HG03097 (cell line): Measurements from ENCODE around the gene C16orf46.

Experiments used
- ATAC-seq: cut with Tn5 transposase; IDR thresholded peaks from one replicate; pipeline ENCODE4 v1.9.1; 2021; ENCODE audit not compliant: unreplicated experiment, low FRiP score

The C16orf46 gene

GRCh38 chr16:81080233-81080632, 3.2 kb upstream of the C16orf46 start:
- no peak for ATAC-seq

DNA sequence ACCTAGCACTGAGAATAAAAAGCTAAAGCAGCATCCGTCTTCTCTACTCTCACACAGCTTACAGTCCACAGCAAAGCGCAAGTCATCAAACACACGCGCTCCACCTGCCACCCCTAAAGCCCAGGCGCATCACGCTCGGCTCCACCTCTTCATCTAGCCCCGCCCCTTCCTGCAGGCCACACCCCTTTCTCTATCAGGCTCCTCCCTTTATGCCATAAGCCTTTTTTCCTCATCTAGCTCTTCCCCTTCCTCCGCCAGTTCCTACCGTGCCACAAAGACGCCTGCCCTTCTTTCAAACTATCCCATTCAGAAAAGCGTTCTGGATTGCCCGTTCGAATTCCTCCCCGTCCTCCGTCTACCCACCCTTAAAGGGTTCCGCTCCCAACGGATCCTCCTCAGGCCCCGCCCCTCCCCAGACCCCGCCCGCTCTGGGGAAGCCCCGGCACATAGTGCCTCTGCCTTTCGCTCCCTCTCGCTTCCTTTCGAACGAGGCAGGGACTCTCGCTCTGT, 417 bp downstream of the C16orf46 start:
- peak; percentile 74 for ATAC-seq

GRCh38 chr16:81073560-81074330, 3.3 kb downstream of the C16orf46 start:
- ATAC-seq: no peak

DNA sequence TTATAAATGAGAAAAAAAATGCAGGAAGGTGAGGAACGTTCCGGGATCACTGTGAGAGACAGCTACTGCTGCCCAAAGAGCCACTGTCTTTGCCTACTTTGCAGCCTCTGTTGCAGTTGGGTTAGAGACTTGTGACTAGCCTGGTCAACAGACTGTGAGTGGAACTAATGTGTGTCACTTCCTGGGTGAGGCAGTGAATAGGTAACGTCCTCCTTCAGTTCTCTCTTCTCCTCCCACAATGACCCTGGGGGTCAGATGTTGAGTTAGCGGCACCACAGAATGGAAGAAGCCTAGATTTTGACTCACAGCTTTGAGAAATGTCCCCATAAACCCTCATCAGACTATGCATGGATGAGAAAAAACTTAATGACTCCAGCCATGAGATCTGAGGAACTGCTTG, 5.2 kb downstream of the C16orf46 start:
- ATAC-seq: no peak

DNA sequence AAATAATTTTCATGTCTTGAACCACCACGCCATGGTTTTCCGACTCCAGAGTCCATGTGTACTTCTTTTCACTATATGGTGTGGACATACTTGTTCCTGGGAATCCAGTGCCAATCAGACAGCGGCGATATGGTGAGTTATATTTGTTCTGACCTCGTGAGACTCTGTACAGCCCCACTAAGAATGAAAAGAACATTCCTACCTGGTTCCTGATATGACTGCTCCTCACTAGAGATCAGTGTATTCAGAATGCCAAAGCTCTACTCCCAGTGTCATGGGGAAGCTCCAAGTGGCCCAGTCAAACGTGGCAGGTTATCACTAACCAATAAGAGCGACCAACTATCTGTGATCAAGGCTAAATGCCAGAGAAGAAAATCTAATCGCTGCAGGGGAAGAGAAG, 6.1 kb downstream of the C16orf46 start:
- ATAC-seq: no peak

- ATAC-seq: no peak
Measured at GRCh38 chr16:81069063-81069462, 8.0 kb downstream of the C16orf46 start.

- ATAC-seq: no peak
Measured at GRCh38 chr16:81067166-81067565, 9.9 kb downstream of the C16orf46 start.

GRCh38 chr16:81066681-81067080, 10.4 kb downstream of the C16orf46 start:
- no peak for ATAC-seq

GRCh38 chr16:81061871-81062608, 15.0 kb downstream of the C16orf46 start:
- no peak for ATAC-seq

GRCh38 chr16:81061307-81061640, 15.8 kb downstream of the C16orf46 start:
- no peak for ATAC-seq

- no peak for ATAC-seq
Measured at GRCh38 chr16:81060576-81061306, 16.3 kb downstream of the C16orf46 start.

DNA sequence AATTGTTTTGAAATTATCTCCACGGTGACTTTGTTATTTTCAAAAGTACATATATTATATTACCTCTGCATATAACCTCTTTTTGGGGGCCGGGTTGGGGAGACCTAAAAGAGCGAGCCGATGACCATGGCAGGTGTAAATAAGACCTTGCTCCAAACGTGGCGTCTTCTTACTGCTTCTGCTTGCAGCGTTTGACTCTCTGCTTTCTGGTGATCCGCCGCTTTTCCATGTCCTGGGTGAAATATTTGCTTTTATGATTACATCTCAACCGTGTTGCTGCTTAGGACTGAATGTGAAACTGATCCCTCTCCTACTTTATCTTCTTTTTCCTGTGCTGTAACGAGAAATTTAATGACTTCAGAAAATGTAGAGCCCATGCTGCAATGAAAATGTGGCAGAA, 23.3 kb downstream of the C16orf46 start:
- no peak for ATAC-seq

DNA sequence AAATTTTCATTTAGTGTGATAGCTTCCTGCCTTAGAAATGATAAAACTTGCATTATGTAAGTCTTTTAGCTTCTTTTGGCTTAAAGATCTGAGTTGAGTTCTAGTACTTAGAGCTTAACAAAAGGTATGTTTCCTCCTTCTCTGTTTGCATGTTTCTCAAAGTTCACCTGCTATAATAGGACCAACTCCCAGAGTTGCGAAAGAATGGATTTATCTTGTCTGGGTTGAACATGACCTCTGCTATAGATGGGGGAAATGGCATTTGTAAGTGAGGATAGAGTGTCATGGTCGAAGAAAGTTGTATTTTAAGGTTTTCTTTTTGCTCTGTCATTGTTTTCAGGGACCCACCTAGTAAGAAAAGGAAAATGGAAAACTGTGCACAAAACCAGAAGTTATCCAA, 34.2 kb downstream of the C16orf46 start:
- no peak for ATAC-seq

DNA sequence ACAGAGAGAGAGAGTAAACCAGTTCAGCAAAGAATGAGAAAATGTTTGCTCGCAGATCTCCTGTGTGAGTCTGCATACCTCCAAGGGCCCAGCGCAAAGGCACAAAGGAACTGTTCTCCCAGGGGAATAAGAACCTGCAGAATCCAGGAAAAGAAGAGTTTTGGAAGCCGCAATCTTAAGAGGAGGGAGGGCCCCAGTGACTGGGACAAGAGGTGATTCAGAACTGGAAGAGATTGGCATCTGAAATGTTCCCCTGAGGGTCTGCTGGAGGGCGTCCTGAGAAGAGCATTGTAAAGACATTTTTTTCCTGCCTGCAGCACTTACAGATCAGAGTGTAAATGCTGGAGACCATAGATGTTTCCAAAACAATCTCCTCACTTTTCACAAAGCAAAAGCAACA, 35.3 kb downstream of the C16orf46 start:
- no peak for ATAC-seq

GRCh38 chr16:81040842-81041241, 36.2 kb downstream of the C16orf46 start:
- no peak for ATAC-seq

DNA sequence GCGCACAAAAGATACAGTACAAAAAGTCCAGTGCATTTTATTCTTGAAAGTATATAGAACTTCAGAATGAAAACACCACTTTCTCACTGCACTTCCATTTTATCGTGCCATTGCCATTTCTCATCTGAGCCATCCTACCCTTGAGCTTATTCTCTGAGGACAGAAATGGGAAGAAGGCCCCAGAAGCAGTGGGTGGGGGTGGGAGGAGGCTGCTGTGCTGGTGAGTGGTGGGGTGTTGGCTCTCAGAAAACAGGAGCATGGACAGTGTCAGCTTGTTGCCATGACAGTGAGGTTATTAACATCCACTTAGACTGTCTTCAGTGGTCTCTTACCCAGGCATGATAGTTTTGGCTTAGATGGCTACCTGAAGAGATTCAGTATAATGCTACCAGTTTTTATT, 36.9 kb downstream of the C16orf46 start:
- no peak for ATAC-seq

- ATAC-seq: no peak
Measured at GRCh38 chr16:81036751-81037350, 40.2 kb downstream of the C16orf46 start.

DNA sequence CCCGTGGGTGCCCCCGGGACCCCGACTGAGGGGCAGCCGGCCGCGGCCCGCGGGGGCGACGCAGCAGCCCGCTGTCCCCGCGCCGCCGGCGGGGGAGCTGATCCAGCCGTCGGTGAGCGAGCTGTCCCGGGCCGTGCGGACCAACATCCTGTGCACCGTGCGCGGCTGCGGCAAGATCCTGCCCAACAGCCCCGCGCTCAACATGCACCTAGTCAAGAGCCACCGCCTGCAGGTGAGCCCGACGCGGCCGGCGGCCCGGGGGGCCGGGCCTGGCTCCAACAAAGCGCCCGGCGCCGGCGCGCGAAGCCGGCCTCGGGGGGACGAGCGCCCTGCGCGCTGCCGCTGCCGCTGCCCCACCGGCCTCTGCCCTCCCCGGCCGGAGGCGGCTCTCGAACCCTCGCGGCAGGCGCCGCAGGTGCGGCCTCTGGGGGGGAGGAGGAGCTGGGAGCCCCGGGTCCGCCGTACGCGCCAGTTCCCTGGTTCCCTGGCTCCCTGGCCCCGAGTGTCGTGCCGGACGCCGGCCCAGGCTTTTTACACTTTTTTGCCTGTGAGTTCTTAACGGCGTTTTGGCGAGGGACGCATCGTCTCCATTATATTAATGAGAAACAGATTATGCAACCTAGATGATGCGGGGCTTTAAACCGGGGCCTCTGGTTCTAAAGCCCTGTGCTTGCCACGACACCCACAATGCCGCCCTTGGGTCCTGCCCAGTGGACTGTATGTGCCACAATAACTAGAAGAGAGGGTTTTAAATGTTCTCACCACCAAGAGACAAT, 40.9 kb downstream of the C16orf46 start:
- ATAC-seq: peak; percentile 48

- peak; percentile 82 for ATAC-seq
Measured at GRCh38 chr16:81035398-81035974, 41.6 kb downstream of the C16orf46 start, which contains the start of gene ATMIN. TSS of gene ATMIN (plus strand) at chr16:81035842. CDS start at chr16:81035871, 29 bp downstream.
